ENCODE data around the gene RICTOR. TPM values are rescaled to one million over a fixed set of nuclear protein-coding genes. Genes with fewer than 3 reads are reported as not detected.

RICTOR gene
- total and polyA plus RNA-seq, 4 donors, result 4.9 to 102 (median 19.7) TPM

GRCh38 chr5:39064450-39064849, 9.7 kb downstream of the RICTOR start:
- DNase-seq (no peak), ATAC-seq (ENCODE audit: insufficient read depth, low FRiP score) (no peak)
- no peak for TF ChIP-seq CTCF (IDR thresholded peaks at IDR 0.05; ENCODE audit: control extremely low read depth, extremely low read depth)
- H3K27ac ChIP-seq (ENCODE audit: low read depth in 1 of 2, low read length in 1 of 2), result no peak overlapping the region
- no peak overlapping the region for H3K4me3 ChIP-seq
- H3K9ac ChIP-seq (ENCODE audit: insufficient read depth in 1 of 2, low read length in 2 of 2), result no peak overlapping the region
- no peaks in the 10 kb centered on the region for H3K27me3 ChIP-seq (ENCODE audit: control insufficient read depth in 3 of 3, insufficient read depth in 3 of 3, low read length in 2 of 3)
- H3K4me1 ChIP-seq (ENCODE audit: control insufficient read depth in 5 of 5, insufficient read depth in 5 of 5, low read length in 5 of 5), result peaks cover 0 to 18% (median 5%) of the 10 kb centered on the region in 5 donors
- 96 to 98% methylated on average over 3 of the region's 3 CpGs for WGBS, 2 donors
- peaks cover 0 to 3% (median 0%) of the 10 kb centered on the region in 4 donors for H3K9me3 ChIP-seq (ENCODE audit: control insufficient read depth in 4 of 4, insufficient read depth in 3 of 4, low read length in 3 of 4)
- peaks cover 3 to 7% (median 5%) of the 10 kb centered on the region in 4 donors for H3K36me3 ChIP-seq (ENCODE audit: control insufficient read depth in 4 of 4, insufficient read depth in 4 of 4, low read length in 4 of 4)

- ATAC-seq (ENCODE audit: insufficient read depth, low FRiP score) (no peak), DNase-seq (no peak)
- no peak for TF ChIP-seq CTCF (IDR thresholded peaks at IDR 0.05; ENCODE audit: control extremely low read depth, extremely low read depth)
- H3K4me1 ChIP-seq (ENCODE audit: control insufficient read depth in 5 of 5, insufficient read depth in 5 of 5, low read length in 5 of 5), result peaks cover 0 to 15% (median 5%) of the 10 kb centered on the region in 5 donors
- no peak overlapping the region for H3K4me3 ChIP-seq
- no peak overlapping the region for H3K27ac ChIP-seq (ENCODE audit: low read depth in 1 of 2, low read length in 1 of 2)
- no peaks in the 10 kb centered on the region for H3K27me3 ChIP-seq (ENCODE audit: control insufficient read depth in 3 of 3, insufficient read depth in 3 of 3, low read length in 2 of 3)
- H3K9ac ChIP-seq (ENCODE audit: insufficient read depth in 1 of 2, low read length in 2 of 2), result no peak overlapping the region
- peaks cover 3 to 7% (median 5%) of the 10 kb centered on the region in 4 donors for H3K36me3 ChIP-seq (ENCODE audit: control insufficient read depth in 4 of 4, insufficient read depth in 4 of 4, low read length in 4 of 4)
- 70 to 76% methylated on average over 2 of the region's 2 CpGs for WGBS, 2 donors
- H3K9me3 ChIP-seq (ENCODE audit: control insufficient read depth in 4 of 4, insufficient read depth in 3 of 4, low read length in 3 of 4), result peaks cover 0 to 3% (median 0%) of the 10 kb centered on the region in 4 donors
Measured at GRCh38 chr5:39063037-39063436, 11.2 kb downstream of the RICTOR start.

GRCh38 chr5:39062530-39062929, 11.7 kb downstream of the RICTOR start:
- Histone ChIP-seq H3K9me3 (ENCODE audit: control insufficient read depth in 4 of 4, insufficient read depth in 3 of 4, low read length in 3 of 4) (peaks cover 0 to 3% (median 0%) of the 10 kb centered on the region in 4 donors), H3K27ac (ENCODE audit: low read depth in 1 of 2, low read length in 1 of 2) (peak overlapping the region in 1 of 2 donors; percentile 33), H3K27me3 (ENCODE audit: control insufficient read depth in 3 of 3, insufficient read depth in 3 of 3, low read length in 2 of 3) (no peaks in the 10 kb centered on the region), H3K4me3 (no peak overlapping the region), H3K4me1 (ENCODE audit: control insufficient read depth in 5 of 5, insufficient read depth in 5 of 5, low read length in 5 of 5) (peaks cover 0 to 14% (median 5%) of the 10 kb centered on the region in 5 donors), H3K36me3 (ENCODE audit: control insufficient read depth in 4 of 4, insufficient read depth in 4 of 4, low read length in 4 of 4) (peaks cover 3 to 7% (median 5%) of the 10 kb centered on the region in 4 donors), H3K9ac (ENCODE audit: insufficient read depth in 1 of 2, low read length in 2 of 2) (no peak overlapping the region)
- no peak for TF ChIP-seq CTCF (IDR thresholded peaks at IDR 0.05; ENCODE audit: control extremely low read depth, extremely low read depth)
- no peak for ATAC-seq (ENCODE audit: insufficient read depth, low FRiP score)
- DNase-seq, result peak in 2 of 3 donors; percentile 37 to 49

GRCh38 chr5:39062104-39062503, 12.1 kb downstream of the RICTOR start:
- Histone ChIP-seq H3K27me3 (ENCODE audit: control insufficient read depth in 3 of 3, insufficient read depth in 3 of 3, low read length in 2 of 3) (no peaks in the 10 kb centered on the region), H3K9me3 (ENCODE audit: control insufficient read depth in 4 of 4, insufficient read depth in 3 of 4, low read length in 3 of 4) (peaks cover 0 to 3% (median 0%) of the 10 kb centered on the region in 4 donors), H3K36me3 (ENCODE audit: control insufficient read depth in 4 of 4, insufficient read depth in 4 of 4, low read length in 4 of 4) (peaks cover 3 to 7% (median 5%) of the 10 kb centered on the region in 4 donors), H3K9ac (ENCODE audit: insufficient read depth in 1 of 2, low read length in 2 of 2) (no peak overlapping the region), H3K4me3 (no peak overlapping the region), H3K27ac (ENCODE audit: low read depth in 1 of 2, low read length in 1 of 2) (peak overlapping the region in 1 of 2 donors; percentile 21), H3K4me1 (ENCODE audit: control insufficient read depth in 5 of 5, insufficient read depth in 5 of 5, low read length in 5 of 5) (peaks cover 0 to 14% (median 5%) of the 10 kb centered on the region in 5 donors)
- TF ChIP-seq CTCF (IDR thresholded peaks at IDR 0.05; ENCODE audit: control extremely low read depth, extremely low read depth), result no peak
- WGBS, 2 donors, result 82 to 85% methylated on average over 3 of the region's 3 CpGs
- DNase-seq, result no peak
- ATAC-seq (ENCODE audit: insufficient read depth, low FRiP score), result no peak
